GOT3 (cell line): ENCODE data around the gene MXRA8.
A peak's percentile ranks its signal among the peaks of the same experiment; 100 is the strongest.
"Not testable (repeated sequence)": the region's sequence is repeated elsewhere in the genome, so short reads cannot be mapped to it uniquely, and the experiment has no call there.

Experiments used
- DNase-seq: peaks from one replicate; lab custom pipeline; 2025; ENCODE audit warnings: mixed read lengths; lab: John Stamatoyannopoulos, UW

The MXRA8 gene

DNA sequence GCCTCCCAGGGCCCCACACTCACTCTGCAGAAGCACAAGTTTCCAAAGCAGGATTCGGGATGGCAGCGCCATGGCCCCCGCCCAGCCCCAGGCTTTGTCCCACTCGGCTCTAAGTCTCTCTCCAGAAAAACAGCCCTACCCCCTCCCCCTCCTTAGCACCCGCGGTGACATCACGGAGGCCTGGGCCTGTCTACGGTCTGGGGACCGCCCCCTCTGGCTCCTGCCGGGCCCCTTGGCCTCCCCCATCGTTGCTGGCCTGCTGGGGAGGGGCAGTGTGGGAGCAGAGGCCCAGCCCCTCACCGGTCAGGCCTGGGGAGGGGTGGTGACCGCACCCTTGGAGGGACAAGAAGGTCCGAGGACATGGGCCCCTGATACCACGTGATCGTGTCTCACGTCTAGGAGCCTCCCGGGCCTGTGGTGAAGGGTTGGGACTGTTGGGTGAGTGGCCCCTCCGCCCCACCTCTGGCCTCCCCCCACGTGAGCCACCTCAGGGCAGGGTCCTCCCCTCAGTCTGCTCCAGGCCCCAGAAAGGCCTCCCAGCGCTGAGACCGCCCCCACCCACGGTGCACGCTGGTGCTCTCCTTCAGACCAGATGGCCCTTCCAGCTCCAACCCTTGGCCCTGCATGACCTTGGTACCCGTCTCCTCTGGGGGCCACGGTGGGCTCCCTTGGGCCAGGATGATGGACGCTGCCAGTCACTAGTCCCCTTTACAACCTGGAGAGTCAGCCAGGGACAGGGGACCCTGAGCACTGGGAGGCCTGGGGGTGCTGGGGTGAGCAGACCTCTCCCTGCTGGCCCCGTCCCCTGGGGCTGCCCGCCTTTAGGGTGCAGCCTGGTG is at the start of gene MXRA8:
Gene MXRA8 (minus strand): TSS at position 123 of the 839 bp plus-strand sequence. CDS start 51 bp downstream, at position 72.
- DNase-seq, result peak; percentile 76

- no peak for DNase-seq
Measured at GRCh38 chr1:1407636-1408318, 49.4 kb upstream of the MXRA8 start.

DNA sequence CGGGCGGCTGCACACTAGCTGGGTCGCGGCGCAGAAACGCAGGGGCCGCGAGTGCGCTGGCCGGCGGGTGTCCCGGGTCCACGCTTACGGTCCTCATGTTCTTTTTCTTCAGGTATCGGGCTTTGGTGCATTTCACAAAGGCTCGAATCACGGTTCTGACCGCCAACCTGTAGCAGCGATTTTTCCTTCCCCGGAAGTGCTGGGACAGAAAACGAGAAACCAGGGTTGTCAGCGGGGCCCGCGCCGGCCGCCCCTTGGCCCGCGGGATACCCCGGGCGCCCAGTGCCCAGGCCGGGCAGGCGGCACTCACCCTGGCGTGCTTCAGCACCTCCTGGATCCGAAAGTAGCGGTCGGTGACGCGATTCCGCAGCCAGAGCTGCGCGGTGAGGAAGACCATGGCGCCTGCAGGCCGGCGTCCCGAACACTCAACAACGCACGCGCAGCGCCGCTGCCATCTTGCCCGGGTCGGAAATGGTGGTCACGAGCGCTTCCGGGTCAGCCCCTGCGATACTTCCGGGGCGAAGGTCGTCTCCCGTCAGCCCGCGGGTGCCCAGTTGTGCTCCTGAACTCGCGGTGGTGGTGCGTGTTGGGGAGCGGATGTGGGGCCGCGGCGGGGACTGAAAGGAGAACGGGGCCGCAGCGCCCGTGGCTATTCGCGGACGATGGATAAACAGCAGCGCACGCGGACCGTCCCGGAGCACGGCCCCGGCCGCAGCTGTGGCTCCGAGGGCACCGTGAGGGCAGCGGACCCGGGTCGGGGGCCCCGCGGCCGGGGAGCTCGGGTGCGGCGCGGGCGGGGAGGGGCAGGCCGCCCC is 48.7 kb upstream of the MXRA8 start, which contains the start of gene MRPL20:
Gene MRPL20 (minus strand): TSS at position 473 of the 815 bp plus-strand sequence. CDS start 76 bp downstream, at position 397.
- peak; percentile 78 for DNase-seq

DNA sequence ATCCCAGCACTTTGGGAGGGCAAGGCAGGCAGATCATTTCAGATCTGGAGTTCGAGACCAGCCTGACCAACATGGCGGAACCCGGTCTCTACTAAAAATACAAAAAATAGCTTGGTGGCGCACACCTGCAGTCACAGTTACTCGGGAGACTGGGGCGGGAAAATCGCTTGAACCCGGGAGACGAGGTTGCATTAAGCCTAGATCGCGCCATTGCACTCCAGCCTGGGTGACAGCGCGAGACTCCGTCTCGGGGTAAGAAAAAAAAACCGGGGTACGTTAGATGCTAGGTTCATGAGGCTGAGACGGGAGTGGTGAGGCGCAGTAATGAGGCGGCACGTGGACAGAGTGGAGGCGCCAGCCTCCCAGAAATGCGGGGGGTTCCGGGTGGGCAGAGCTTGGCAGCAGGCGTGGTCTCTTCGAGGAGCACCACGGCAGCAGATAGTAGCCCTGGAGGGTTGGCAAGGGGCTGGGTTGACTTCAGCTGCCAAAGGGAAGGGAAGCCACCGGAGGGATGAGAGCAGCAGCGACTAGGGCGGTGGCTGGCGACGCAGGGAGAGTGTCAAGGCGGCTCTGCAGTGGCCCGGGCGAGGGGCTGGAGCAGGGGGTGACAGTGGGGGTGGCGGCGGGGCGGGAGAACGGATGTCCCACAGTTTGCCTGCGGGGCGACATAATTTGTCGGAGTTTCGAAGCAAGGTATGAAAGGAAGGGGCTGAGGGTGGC is 47.9 kb upstream of the MXRA8 start:
- DNase-seq, result no peak

DNA sequence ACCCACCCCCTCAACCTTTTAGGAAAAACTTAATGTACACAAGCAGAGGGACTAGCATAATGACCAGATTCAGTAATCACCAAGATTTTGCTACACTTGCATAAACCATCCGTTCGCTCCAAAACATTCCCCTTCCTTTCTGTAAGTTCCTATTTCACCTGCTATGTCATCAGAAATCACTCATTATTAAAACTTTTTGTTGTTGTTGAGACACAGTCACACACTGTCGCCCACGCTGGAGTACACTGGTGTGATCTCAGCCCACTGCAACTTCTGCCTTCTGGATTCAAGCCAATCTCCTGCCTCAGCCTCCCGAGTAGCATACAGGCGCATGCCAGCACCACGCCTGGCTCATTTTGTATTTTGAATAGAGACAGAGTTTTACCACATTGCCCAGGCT is 45.3 kb upstream of the MXRA8 start:
- DNase-seq, result no peak

DNA sequence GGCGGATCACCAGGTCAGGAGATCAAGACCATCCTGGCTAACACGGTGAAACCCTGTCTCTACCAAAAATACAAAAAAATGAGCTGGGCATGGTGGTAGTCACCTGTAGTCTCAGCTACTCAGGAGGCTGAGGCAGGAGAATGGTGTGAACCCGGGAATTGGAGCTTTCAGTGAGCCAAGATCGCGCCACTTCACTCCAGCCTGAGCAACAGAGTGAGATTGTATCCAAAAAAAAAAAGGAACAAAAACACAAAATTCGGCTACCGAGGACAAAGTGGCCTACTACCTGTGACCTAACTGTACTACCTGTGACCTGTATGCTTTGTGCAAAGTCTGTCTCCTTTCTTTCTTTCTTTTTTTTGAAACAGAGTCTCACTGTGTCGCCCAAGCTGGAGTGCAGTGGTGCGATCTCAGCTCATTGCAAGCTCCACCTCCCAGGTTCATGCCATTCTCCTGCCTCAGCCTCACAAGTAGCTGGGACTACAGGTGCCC is 44.6 kb upstream of the MXRA8 start:
- not testable (repeated sequence) for DNase-seq

GRCh38 chr1:1402072-1402900 is 43.9 kb upstream of the MXRA8 start:
- DNase-seq, result no peak

GRCh38 chr1:1401457-1402010 is 43.2 kb upstream of the MXRA8 start:
- DNase-seq, result no peak

DNA sequence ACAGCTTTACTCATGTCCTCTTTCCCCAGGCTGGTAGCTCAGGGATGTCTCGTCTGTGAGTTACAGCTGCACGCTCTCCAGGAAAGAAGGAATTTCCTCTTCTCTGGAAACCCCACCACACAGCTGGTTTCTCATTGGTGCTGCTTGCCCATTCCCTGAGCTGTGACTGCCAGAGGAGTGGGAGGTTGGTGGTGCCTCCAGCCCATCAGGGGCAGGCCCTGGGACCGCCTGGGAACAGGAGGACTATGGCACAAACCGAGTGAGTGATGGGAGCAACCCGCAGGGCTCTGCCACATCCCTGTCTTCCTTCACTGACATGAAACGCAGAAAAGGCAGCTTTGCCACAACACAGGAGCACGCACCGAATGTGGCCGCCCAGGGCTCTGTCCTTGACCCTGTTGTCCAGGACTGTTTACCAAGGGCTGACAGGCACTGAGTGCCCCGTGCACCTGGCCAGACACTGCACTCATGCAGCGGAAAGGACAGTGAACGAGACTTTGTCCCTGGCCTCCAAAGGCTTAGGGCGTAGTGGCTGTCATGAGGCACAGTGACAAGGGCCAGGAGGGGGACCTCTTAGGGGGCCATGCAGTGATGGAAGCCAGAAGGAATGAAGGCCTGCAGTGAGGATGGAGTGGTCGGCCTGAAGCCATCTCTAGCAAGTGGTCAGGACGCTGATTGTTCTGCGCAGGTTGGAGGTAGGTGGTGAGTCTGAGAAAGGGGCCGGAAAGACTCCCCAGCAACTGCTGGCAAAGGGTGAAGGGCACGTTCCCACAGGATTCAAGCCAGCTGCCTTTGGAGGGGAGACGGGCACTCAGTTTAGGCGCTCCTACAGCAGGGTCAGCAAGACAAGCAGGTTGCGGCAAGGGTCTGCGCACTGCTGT is 42.5 kb upstream of the MXRA8 start:
- DNase-seq, result no peak

- DNase-seq, result no peak
Measured at GRCh38 chr1:1399872-1400575, 41.7 kb upstream of the MXRA8 start.

- DNase-seq, result peak; percentile 94
Measured at GRCh38 chr1:1399187-1399871, 41.0 kb upstream of the MXRA8 start, which contains the start of gene CCNL2. Gene CCNL2, minus strand, starts transcription at chr1:1399335. Its CDS starts 29 bp downstream, at chr1:1399306.

DNA sequence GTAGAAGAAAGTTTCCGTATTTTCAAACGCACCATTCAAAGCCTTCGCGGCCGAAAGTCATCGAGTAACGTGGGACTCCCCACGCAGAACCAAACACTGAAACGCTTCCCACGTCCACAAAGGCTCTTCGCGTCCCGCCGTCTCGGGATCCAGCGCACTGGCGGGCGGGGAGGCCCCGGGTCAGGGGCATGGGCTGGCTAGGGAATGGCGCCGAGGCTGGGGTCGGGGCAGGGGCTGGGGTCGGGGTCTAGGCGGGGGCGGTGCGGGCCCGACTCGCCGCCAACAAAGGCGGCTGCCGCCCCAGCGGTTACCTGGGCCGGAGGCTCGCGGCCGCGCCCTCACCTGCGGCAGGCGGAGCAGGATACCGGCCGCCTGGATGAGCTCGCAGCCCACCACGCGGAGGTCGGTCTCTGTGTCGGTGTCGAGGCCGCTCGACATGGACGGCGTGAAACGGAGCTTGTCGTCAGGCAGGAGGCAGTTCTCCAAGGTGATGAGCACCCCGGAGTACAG is 40.4 kb upstream of the MXRA8 start:
- DNase-seq, result no peak

GRCh38 chr1:1397839-1398523 is 39.6 kb upstream of the MXRA8 start:
- no peak for DNase-seq

- DNase-seq, result no peak
Measured at GRCh38 chr1:1395166-1395565, 36.8 kb upstream of the MXRA8 start.

- no peak for DNase-seq
Measured at GRCh38 chr1:1394116-1394515, 35.8 kb upstream of the MXRA8 start.

- no peak for DNase-seq
Measured at GRCh38 chr1:1393428-1393827, 35.1 kb upstream of the MXRA8 start.

GRCh38 chr1:1393014-1393413 is 34.7 kb upstream of the MXRA8 start:
- no peak for DNase-seq
